GM21515 (cell line): ENCODE data around the gene PRLR.

Experiments
- ATAC-seq: cut with Tn5 transposase; IDR thresholded peaks from one replicate; pipeline ENCODE4 v1.9.1; 2021; ENCODE audit not compliant: unreplicated experiment

The PRLR gene

DNA sequence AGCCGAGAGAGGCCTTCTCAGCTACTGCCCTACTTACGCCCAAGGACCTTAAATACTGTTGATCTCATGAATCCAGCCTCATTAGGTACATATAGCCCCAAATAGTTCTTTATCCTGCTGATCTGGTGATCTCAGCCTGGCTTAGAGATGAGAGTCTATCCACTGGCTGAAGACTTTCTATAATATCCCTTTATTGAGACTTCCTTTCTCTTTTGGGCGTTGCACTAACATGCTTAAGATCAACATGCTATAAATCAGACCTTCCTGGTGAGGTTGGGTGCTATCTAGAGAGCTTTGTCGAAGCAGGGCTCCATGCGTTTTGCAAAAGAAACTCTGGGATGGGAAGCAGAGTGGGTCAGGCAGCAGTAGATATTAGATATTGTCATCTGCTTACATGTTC is 138.6 kb downstream of the PRLR start:
- ATAC-seq, result no peak

- no peak for ATAC-seq
Observed at GRCh38 chr5:35089334-35090314, 140.7 kb downstream of the PRLR start.

DNA sequence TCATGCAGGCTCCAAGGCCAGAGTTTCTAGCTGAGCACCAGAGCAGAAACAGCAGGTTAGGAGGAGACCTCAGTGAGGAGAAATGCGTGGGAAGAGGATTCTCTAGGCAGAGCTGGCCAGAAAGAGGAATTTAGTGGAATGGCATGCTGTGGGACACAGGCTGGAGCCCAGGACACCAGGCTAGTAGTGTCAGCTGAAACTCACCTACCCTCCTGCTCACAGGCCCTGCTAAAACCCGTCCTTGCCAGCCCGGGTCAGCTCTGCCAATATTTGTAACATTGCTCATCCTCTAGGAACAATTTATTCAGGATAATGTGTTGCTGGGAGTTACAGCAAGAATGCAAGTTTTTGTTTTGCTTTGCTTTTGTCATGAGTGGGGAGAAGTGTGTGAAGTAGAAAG is 142.3 kb downstream of the PRLR start:
- ATAC-seq, result no peak

GRCh38 chr5:35083150-35083549 is 147.1 kb downstream of the PRLR start:
- ATAC-seq, result no peak

DNA sequence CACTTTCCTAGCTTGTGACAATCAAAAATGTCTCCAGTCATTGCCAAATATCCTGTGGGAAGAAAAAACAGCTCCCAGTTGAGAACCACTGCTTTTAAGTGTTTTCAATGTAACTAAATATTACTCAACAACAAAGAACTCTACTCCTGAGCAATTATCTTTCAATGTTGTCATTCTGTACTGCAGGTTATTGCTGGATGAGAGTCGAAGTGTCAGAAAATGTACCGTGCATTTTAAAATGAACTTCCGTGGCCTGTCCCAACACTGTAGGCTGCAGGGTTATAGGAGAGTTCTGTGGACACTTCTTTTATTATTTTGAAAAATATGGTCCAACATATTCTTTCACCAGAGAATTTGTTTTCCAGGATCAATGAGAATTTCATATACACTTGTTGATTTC is 147.8 kb downstream of the PRLR start:
- no peak for ATAC-seq

DNA sequence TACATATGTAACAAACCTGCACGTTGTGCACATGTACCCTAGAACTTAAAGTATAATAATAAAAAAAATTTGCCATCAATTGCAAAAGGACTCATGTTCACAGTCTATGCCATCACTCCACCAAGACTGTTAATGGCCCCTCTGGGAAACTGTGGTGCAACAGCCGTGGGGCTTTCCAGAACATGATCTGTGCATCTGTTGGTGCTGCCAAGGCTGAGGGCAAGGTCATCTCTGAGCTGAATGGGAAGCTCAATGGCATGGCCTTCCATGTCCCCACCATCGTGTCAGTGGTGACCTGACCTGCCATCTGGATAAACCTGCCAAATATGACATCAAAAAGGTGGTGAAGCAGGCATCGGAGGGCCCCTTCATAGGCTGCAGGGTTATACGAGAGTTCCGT is 149.2 kb downstream of the PRLR start:
- ATAC-seq, result no peak

DNA sequence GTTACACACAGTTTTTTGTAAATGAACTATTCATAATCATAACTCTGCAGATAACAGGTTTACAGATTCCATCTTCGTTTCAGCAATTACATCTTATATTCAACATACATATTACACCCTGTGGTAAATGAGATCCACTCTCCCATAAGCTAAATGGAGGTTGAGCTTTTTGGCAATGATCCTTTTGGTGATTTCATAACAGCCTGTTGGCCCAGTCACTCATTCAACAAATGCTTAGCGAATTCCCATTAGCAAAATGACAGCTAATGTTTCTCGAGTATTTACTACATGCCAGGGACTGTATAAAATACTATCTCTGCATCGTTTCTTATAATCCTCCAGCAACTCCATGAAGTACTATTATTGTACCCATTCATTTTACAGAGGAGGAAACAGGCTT is 157.1 kb downstream of the PRLR start:
- ATAC-seq, result no peak

- no peak for ATAC-seq
Observed at GRCh38 chr5:35069188-35069587, 161.1 kb downstream of the PRLR start.

- ATAC-seq, result no peak
Observed at GRCh38 chr5:35067985-35068384, 162.3 kb downstream of the PRLR start.

- no peak for ATAC-seq
Observed at GRCh38 chr5:35066260-35066795, 164.0 kb downstream of the PRLR start.

DNA sequence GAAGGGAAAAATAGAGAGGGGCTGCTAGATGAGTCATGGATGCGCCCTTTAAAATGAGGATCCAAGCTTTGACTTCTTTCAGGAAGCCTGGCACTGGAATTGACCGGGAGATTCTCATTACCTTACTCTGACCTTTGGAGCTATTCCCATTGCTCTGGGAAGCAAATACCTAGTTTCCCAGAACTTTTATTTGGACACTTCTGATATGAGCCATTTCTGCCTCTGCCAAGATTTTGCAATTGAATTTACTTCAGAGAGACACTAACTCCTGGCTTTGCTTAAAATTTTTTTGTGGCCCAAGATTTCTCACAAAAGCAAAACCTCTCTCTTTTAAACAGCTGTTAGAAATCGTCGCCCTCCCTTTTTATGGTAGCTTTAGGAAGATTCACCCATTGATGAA is 166.9 kb downstream of the PRLR start:
- no peak for ATAC-seq

GRCh38 chr5:35061211-35061770 is 169.0 kb downstream of the PRLR start:
- ATAC-seq, result no peak

GRCh38 chr5:35060236-35060635 is 170.1 kb downstream of the PRLR start:
- no peak for ATAC-seq

- no peak for ATAC-seq
Observed at GRCh38 chr5:35059251-35059650, 171.0 kb downstream of the PRLR start.

DNA sequence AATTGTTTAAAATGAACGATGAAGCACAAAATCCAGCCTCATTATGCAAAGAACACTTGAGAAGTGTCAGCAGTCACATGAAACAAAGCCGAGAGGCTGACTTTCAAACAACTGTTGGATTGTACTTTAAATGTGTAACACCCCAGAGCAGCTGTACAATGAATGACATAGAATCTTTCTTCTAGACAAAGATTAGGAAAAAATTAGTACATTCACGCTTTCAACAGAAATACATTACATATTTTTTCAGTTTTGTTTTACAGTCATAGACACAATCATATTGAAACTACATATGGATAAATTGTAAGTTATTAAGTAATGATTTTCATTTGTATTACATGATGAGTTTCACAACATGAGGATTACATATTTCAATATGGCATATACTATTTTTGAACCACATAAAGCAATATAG is 171.9 kb downstream of the PRLR start:
- ATAC-seq, result peak; percentile 85

DNA sequence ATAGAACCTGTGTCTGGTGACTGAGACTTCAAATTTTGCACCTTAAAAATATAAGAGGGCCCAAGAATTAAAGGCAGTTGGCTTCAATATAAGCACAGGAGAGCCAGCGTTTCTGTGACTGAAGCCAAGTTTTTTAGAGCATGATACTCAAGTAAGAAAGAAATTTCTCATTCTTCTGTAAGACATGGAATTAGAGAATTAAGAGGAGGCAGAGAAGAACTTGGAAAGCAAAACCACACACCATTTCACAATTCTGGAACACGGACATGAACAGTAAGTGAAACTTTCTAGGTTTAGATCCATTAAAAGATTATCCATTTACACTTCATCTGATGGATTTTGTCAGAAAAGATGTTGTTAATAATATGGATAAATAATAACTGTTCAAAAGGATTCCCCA is 173.6 kb downstream of the PRLR start:
- ATAC-seq, result no peak

GRCh38 chr5:35052838-35053237 is 177.4 kb downstream of the PRLR start:
- no peak for ATAC-seq

DNA sequence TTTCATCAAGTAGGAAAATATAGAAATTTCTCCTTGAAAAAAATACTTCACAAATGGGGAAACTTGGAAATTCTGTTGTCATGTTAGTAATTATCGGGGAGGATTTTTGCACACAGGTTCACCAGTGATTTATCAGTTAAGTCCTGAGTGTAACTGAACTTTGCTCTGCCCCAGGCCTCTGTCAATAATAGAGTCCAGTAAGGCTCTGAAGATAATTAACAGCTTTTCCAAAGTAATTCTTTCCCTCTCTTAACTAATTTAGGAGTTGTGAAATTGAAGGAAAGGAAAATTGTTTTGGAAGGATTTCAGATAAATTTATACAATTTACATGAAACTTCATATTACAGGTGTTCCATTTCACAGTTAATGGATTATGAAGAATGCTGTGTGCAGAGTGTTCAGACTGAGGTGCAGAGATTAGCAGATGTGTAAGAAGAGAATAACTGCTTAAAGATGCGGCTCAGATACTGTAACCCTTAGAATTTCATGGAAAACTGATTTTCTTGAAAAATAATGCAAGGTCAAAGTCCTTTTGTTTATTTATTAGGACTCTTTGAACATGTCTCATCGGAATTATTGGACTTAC is 179.7 kb downstream of the PRLR start:
- no peak for ATAC-seq

DNA sequence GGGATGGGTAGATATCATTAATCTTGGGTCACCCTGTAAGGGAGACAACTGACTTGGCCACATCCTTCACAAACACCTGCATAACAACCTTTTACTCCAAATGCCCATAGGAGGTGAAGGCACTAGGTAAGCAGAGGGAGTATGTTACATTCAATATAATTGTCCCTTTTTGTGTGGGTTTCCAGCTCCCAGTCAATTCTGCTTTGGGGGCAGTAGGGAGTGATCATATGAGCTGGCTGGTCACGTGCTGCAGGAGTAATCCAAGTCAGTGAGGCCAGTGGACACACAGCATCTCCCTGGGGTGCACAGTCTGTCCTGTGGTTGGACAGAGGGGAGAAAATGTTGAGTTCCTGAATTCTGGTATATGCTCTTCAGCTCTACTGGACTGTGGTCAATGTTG is 181.4 kb downstream of the PRLR start:
- no peak for ATAC-seq

DNA sequence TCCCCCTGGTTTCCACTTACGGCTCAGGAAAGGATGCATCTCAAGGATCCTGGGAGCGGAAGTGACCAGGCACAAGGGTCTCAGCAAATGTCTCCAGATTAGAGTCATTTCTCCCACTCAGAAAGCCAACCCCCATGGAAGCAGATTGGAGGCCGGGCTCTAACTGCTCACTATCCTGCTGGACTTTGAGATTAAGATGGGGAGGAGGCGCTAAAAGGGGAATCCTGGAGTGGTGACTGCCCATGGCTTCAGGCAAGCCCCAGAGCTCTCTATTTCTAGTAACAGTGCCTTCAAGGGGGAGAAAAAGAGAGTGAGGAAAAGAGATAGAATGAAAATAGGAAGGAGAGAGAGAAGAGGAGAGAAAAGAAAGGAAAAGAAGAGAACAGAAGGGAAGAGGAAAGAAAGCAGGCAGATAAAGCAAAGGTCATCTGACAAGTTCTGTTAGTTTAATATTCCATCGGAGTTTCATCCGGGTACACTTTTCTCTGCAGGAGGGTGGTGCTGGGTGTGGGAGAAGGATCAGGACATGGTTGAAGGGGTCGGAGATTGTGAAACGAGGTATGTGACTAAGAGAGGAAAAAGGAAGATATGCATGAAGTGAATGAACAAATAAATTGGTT is 182.4 kb downstream of the PRLR start, which contains the start of gene AGXT2:
TSS of gene AGXT2 (minus strand) at position 165 of the 620 bp plus-strand sequence. CDS start at position 108, 57 bp downstream.
- no peak for ATAC-seq

DNA sequence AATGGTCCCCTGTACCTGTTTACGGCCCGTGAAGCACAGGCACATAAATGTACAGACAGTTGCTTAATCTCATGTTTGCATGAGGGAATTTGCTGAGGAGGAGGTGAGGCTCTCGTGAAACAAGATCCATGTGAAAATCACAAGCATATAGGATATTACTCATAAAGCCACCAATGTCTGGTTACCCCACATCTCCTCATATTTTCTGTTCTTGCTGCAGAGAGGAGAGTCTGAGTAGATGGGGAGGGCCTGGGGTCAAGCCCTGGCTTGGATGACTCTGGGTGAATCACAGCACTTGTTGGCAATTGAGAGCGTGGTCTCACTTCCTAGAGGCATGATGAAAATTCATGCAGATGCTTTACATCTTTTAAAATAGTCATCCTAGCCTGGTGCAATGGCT is 183.5 kb downstream of the PRLR start:
- ATAC-seq, result no peak
